Neural progenitor cell (in vitro differentiated cells): Measurements from ENCODE around the gene SNX25. TPM values are rescaled to one million over a fixed set of nuclear protein-coding genes. Genes with fewer than 3 reads are reported as not detected.

ENCODE experiments used
- DNase-seq: peaks from one replicate; pipeline ENCODE4 v3.0.0-alpha.2; 2016; ENCODE audit warnings: low spot score
- H2AFZ ChIP-seq: fragments of 200-600 bp; sonication (generic); replicated peaks from 2 replicates; pipeline ENCODE4 v1.6.1; 2016; ENCODE audit warnings: antibody characterized with exemption
- H3F3A ChIP-seq: fragments of 200-600 bp; sonication (generic); 2 replicates; pipeline ENCODE4 v1.6.1; 2016; ENCODE audit warnings: antibody characterized with exemption, low read depth
- H3K27ac ChIP-seq: fragments of 200-600 bp; sonication (generic); 2 replicates; pipeline ENCODE4 v1.5.1; 2016; ENCODE audit warnings: mild to moderate bottlenecking
- H3K27me3 ChIP-seq: fragments of 200-600 bp; sonication (generic); 2 replicates; pipeline ENCODE4 v1.6.1; 2016; ENCODE audit warnings: mild to moderate bottlenecking, moderate library complexity
- H3K36me3 ChIP-seq: fragments of 200-600 bp; sonication (generic); 2 replicates; pipeline ENCODE4 v1.5.1; 2016
- H3K4me1 ChIP-seq: fragments of 200-600 bp; sonication (generic); 2 replicates; pipeline ENCODE4 v1.6.1; 2016; ENCODE audit warnings: mixed run types
- H3K4me2 ChIP-seq: fragments of 200-600 bp; sonication (generic); 2 replicates; pipeline ENCODE4 v1.6.1; 2016
- H3K4me3 ChIP-seq: fragments of 200-600 bp; sonication (generic); 2 replicates; pipeline ENCODE4 v1.5.1; 2016
- H3K79me2 ChIP-seq: fragments of 200-600 bp; sonication (generic); 2 replicates; pipeline ENCODE4 v1.6.1; 2016; ENCODE audit warnings: low read depth
- H3K9ac ChIP-seq: fragments of 200-600 bp; sonication (generic); 2 replicates; pipeline ENCODE4 v1.6.1; 2016
- H3K9me3 ChIP-seq: fragments of 200-600 bp; sonication (generic); 2 replicates; pipeline ENCODE4 v1.5.1; 2016; ENCODE audit warnings: low read depth
- H4K20me1 ChIP-seq: fragments of 200-600 bp; sonication (generic); 2 replicates; pipeline ENCODE4 v1.6.1; 2016; ENCODE audit warnings: low read depth
- H3K27ac Mint-ChIP-seq: 3 replicates; pipeline ENCODE4 v1.8.0; 2021; ENCODE audit warnings: mixed read lengths
- H3K27me3 Mint-ChIP-seq: 2 replicates; pipeline ENCODE4 v1.8.0; 2022; ENCODE audit warnings: low read depth, mild to moderate bottlenecking, inconsistent platforms, moderate library complexity, mixed read lengths; ENCODE audit not compliant: insufficient read depth
- H3K36me3 Mint-ChIP-seq: 3 replicates; pipeline ENCODE4 v1.8.0; 2021; ENCODE audit warnings: mixed read lengths
- H3K4me1 Mint-ChIP-seq: 3 replicates; pipeline ENCODE4 v1.8.0; 2021; ENCODE audit warnings: mixed read lengths
- H3K4me3 Mint-ChIP-seq: 3 replicates; pipeline ENCODE4 v1.8.0; 2021; ENCODE audit warnings: mild to moderate bottlenecking, moderate library complexity, mixed read lengths
- H3K9me3 Mint-ChIP-seq: 3 replicates; pipeline ENCODE4 v1.8.0; 2020; ENCODE audit warnings: mixed read lengths
- CTCF ChIP-seq: fragments of 200-600 bp; sonication (generic); IDR thresholded peaks from 2 replicates; pipeline ENCODE4 v1.5.1; 2017; ENCODE audit warnings: antibody characterized with exemption, mild to moderate bottlenecking
- EZH2 ChIP-seq: fragments of 200-600 bp; sonication (generic); IDR thresholded peaks from 2 replicates; pipeline ENCODE4 v1.6.1; 2017; ENCODE audit warnings: antibody characterized with exemption, mild to moderate bottlenecking, moderate library complexity
- EZH2phosphoT487 ChIP-seq: fragments of 200-600 bp; sonication (generic); IDR thresholded peaks from 2 replicates; pipeline ENCODE4 v1.6.1; 2017; ENCODE audit warnings: antibody characterized with exemption
- total RNA-seq: library from RNA; depleted of rRNA; stranded (reverse); fragments of >200 nt; gene quantifications from 2 replicates; pipeline ENCODE4 v1.2.3, GENCODE V29; 2015; ENCODE audit warnings: low replicate concordance

The SNX25 gene
- total RNA-seq, 1 donor from 2014 or later, result 50.8 TPM

GRCh38 chr4:185395956-185396723 is 186.7 kb downstream of the SNX25 start:
- peaks cover 5% of the 10 kb centered on the region for H3K27me3 Mint-ChIP-seq
- H3K27ac Mint-ChIP-seq, result peak overlapping the region; percentile 98
- H3K4me3 Mint-ChIP-seq, result peak overlapping the region; percentile 88
- no peak overlapping the region for H3K9ac ChIP-seq
- H2AFZ ChIP-seq, result peak overlapping the region; percentile 65
- no peaks in the 10 kb centered on the region for H3K79me2 ChIP-seq
- peaks cover 12% of the 10 kb centered on the region for H3K27me3 ChIP-seq
- peaks cover 22% of the 10 kb centered on the region for H3K4me1 Mint-ChIP-seq
- H3K27ac ChIP-seq, result no peak overlapping the region
- H3K4me2 ChIP-seq, result peak overlapping the region; percentile 80
- peak overlapping the region; percentile 44 for H3K4me3 ChIP-seq
- no peaks in the 10 kb centered on the region for H3K9me3 ChIP-seq
- peaks cover 5% of the 10 kb centered on the region for H3K36me3 Mint-ChIP-seq
- peaks cover 9% of the 10 kb centered on the region for H3K36me3 ChIP-seq
- peak; percentile 98 for DNase-seq
- peaks cover 12% of the 10 kb centered on the region for H3K4me1 ChIP-seq
- peaks cover 38% of the 10 kb centered on the region for H3F3A ChIP-seq
- H4K20me1 ChIP-seq, result no peaks in the 10 kb centered on the region
- H3K9me3 Mint-ChIP-seq, result peaks cover 4% of the 10 kb centered on the region
- peak; percentile 52 for TF ChIP-seq EZH2
- TF ChIP-seq EZH2phosphoT487, result no peak
- no peak for TF ChIP-seq CTCF

- Histone ChIP-seq H2AFZ (peak within 1 kb of the TSS; percentile 65), H3K4me3 (peak within 1 kb of the TSS; percentile 44), H3K79me2 (no peaks in the 10 kb centered on the region), H4K20me1 (no peaks in the 10 kb centered on the region), H3F3A (peaks cover 38% of the 10 kb centered on the region), H3K4me2 (peak within 1 kb of the TSS; percentile 80), H3K27me3 (peaks cover 12% of the 10 kb centered on the region), H3K9ac (no peak within 1 kb of the TSS), H3K9me3 (no peaks in the 10 kb centered on the region), H3K27ac (peak within 1 kb of the TSS; percentile 73), H3K4me1 (peaks cover 12% of the 10 kb centered on the region), H3K36me3 (peaks cover 9% of the 10 kb centered on the region)
- peak within 1 kb of the TSS; percentile 98 for H3K27ac Mint-ChIP-seq
- H3K36me3 Mint-ChIP-seq, result peaks cover 7% of the 10 kb centered on the region
- peaks cover 5% of the 10 kb centered on the region for H3K27me3 Mint-ChIP-seq
- H3K4me3 Mint-ChIP-seq, result peak within 1 kb of the TSS; percentile 88
- H3K4me1 Mint-ChIP-seq, result peaks cover 22% of the 10 kb centered on the region
- TF ChIP-seq CTCF (no peak), EZH2phosphoT487 (no peak), EZH2 (no peak)
- peaks cover 3% of the 10 kb centered on the region for H3K9me3 Mint-ChIP-seq
- DNase-seq, result no peak
These were observed 187.5 kb downstream of the SNX25 start, which contains the start of gene ANKRD37 for GRCh38 chr4:185396724-185397385. Gene ANKRD37, plus strand, starts transcription at chr4:185396841. Its CDS starts 83 bp downstream, at chr4:185396924.

- Mint-ChIP-seq H3K9me3 (no peaks in the 10 kb centered on the region), H3K36me3 (peaks cover 10% of the 10 kb centered on the region), H3K4me1 (peaks cover 22% of the 10 kb centered on the region), H3K27ac (no peak overlapping the region), H3K4me3 (peak overlapping the region; percentile 33), H3K27me3 (peaks cover 5% of the 10 kb centered on the region)
- Histone ChIP-seq H3K79me2 (no peaks in the 10 kb centered on the region), H4K20me1 (no peaks in the 10 kb centered on the region), H3F3A (peaks cover 38% of the 10 kb centered on the region), H3K36me3 (peaks cover 9% of the 10 kb centered on the region), H3K4me1 (peaks cover 12% of the 10 kb centered on the region), H3K27ac (no peak overlapping the region), H3K4me2 (no peak overlapping the region), H3K27me3 (peaks cover 12% of the 10 kb centered on the region), H2AFZ (no peak overlapping the region), H3K4me3 (no peak overlapping the region), H3K9me3 (no peaks in the 10 kb centered on the region), H3K9ac (no peak overlapping the region)
- TF ChIP-seq EZH2phosphoT487, result no peak
- DNase-seq, result no peak
These were observed 189.2 kb downstream of the SNX25 start for GRCh38 chr4:185398618-185399017.
